ENCODE data around the gene C1orf174.

The C1orf174 gene

DNA sequence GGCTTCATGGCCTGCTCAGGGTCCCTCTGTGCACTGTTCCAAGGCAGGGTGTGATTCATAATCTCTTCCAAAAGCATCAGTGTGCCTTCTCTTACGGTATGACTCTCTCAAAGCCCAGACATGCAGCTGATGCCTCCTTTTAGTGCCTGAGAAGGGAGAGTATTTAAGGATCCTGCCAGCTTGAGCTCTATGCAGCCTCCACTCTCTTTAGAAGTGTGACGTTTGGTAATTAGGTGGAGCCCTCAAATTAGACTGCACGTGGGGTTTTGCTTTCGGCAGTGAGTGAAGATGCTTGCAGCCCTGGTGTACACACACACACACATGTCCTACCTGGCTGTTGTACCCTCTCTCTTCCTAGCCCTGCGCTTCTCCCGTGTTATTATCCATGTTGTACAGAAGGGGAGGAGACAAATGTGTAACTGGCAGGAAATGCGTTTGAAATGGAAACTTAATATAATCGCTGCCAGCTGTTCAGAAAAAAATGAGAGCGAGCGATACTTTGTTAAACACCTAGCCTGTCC, 2.6 kb upstream of the C1orf174 start:
- TF ChIP-seq NFIC (IDR thresholded peaks at IDR 0.05): no peak
- no peak for TF ChIP-seq USF1 (IDR thresholded peaks at IDR 0.05)
- TF ChIP-seq CEBPB (IDR thresholded peaks at IDR 0.05): no peak
- no peak; the same call in 1 of the 2 replicates for TF ChIP-seq EP300 (IDR thresholded peaks at IDR 0.05; ENCODE audit: borderline replicate concordance)
- no peak for TF ChIP-seq MAX (IDR thresholded peaks at IDR 0.05)
- TF ChIP-seq RAD21 (IDR thresholded peaks at IDR 0.05; ENCODE audit: low read depth): no peak
- TF ChIP-seq TAF1 (IDR thresholded peaks at IDR 0.05; ENCODE audit: low read depth): no peak
- TF ChIP-seq TCF12 (IDR thresholded peaks at IDR 0.05; ENCODE audit: low read depth): no peak
- TF ChIP-seq EGR1 (IDR thresholded peaks at IDR 0.05): no peak
- no peak for TF ChIP-seq FOXM1 (IDR thresholded peaks at IDR 0.05; ENCODE audit: borderline replicate concordance, low read depth)
- no peak for TF ChIP-seq TEAD4 (IDR thresholded peaks at IDR 0.05)
- TF ChIP-seq REST (IDR thresholded peaks at IDR 0.05; ENCODE audit: low read depth): no peak
- TF ChIP-seq ZBTB7A (IDR thresholded peaks at IDR 0.05; ENCODE audit: low read depth): no peak
- TF ChIP-seq CREB1 (IDR thresholded peaks at IDR 0.05; ENCODE audit: low read depth): no peak
- no peak for TF ChIP-seq YY1 (IDR thresholded peaks at IDR 0.05; ENCODE audit: low read depth)

DNA sequence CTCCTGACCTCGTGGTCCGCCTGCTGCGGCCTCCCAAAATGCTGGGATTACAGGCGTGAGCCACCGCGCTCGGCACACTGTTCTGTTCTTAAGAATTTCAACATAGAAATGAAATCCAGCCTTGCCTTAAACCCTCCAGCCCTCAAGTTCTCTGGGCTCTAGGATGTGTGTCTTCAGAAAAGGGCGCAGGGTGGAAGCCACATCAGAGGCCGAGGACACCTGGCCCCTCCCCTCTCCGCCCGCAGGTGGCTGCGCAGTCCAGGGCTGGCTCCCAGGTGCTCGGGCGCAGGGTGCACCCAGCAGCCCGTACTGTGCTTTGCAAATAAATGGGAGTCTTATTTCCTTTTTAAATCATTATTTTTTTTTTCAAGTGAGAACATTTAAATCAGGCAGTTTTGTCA, 2.0 kb upstream of the C1orf174 start:
- TF ChIP-seq YY1 (IDR thresholded peaks at IDR 0.05; ENCODE audit: low read depth) (no peak), TAF1 (IDR thresholded peaks at IDR 0.05; ENCODE audit: low read depth) (no peak), TEAD4 (IDR thresholded peaks at IDR 0.05) (no peak), REST (IDR thresholded peaks at IDR 0.05; ENCODE audit: low read depth) (no peak), ZBTB7A (IDR thresholded peaks at IDR 0.05; ENCODE audit: low read depth) (no peak), TCF12 (IDR thresholded peaks at IDR 0.05; ENCODE audit: low read depth) (no peak), MAX (IDR thresholded peaks at IDR 0.05) (no peak), FOXM1 (IDR thresholded peaks at IDR 0.05; ENCODE audit: borderline replicate concordance, low read depth) (no peak), RAD21 (IDR thresholded peaks at IDR 0.05; ENCODE audit: low read depth) (no peak), CEBPB (IDR thresholded peaks at IDR 0.05) (no peak), EP300 (IDR thresholded peaks at IDR 0.05; ENCODE audit: borderline replicate concordance) (no peak), NFIC (IDR thresholded peaks at IDR 0.05) (no peak)

GRCh38 chr1:3900969-3901529, 977 bp upstream of the C1orf174 start:
- TF ChIP-seq CREB1 (IDR thresholded peaks at IDR 0.05; ENCODE audit: low read depth) (no peak), MAX (IDR thresholded peaks at IDR 0.05) (peak; percentile 23), NFIC (IDR thresholded peaks at IDR 0.05) (0 out of 2 replicates have a peak, but pooled peaks have one; percentile 29), USF1 (IDR thresholded peaks at IDR 0.05) (no peak), RAD21 (IDR thresholded peaks at IDR 0.05; ENCODE audit: low read depth) (no peak), EGR1 (IDR thresholded peaks at IDR 0.05) (no peak), TCF12 (IDR thresholded peaks at IDR 0.05; ENCODE audit: low read depth) (no peak)

DNA sequence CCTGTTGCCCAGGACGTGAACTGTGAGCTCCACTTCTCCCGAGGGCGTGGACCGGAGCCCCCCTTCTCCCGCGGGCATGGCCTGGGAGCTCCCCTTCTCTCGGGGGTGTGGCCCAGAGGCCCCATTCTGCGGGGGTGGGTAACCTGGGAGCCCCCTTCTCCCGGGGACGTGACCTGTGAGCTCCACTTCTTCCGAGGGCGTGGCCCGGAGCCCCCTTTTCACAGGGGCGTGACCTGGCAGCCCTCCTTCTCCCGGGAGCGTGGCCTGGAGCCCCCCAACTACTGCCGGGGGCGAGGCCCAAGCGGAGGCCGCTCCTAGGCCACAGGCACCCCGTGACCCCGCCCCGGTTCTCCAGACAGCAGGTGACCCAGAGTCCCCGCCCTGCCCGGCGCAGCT, 320 bp downstream of the C1orf174 start:
- TF ChIP-seq MAX (IDR thresholded peaks at IDR 0.05) (no peak), YY1 (IDR thresholded peaks at IDR 0.05; ENCODE audit: low read depth) (no peak)

- no peak for TF ChIP-seq TEAD4 (IDR thresholded peaks at IDR 0.05)
- TF ChIP-seq EGR1 (IDR thresholded peaks at IDR 0.05): no peak
- no peak for TF ChIP-seq CEBPB (IDR thresholded peaks at IDR 0.05)
Measured at GRCh38 chr1:3898994-3899753, 898 bp downstream of the C1orf174 start.

DNA sequence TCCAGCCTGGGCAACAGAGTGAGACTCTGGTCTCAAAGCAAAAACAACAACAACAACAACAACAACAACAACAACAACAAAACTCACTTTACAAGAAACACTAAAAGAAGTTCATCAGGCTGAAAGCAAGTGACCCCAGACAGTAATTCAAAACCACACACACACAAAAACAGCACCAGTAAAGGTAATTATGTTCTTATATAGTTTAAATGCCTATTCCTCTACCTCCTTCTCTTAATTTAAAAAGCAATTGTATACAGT, 1.7 kb downstream of the C1orf174 start:
- TF ChIP-seq FOXM1 (IDR thresholded peaks at IDR 0.05; ENCODE audit: borderline replicate concordance, low read depth): no peak
- no peak for TF ChIP-seq EP300 (IDR thresholded peaks at IDR 0.05; ENCODE audit: borderline replicate concordance)
- no peak for TF ChIP-seq CEBPB (IDR thresholded peaks at IDR 0.05)
- TF ChIP-seq TEAD4 (IDR thresholded peaks at IDR 0.05): no peak
- no peak for TF ChIP-seq YY1 (IDR thresholded peaks at IDR 0.05; ENCODE audit: low read depth)
- no peak for TF ChIP-seq ZBTB7A (IDR thresholded peaks at IDR 0.05; ENCODE audit: low read depth)
- no peak for TF ChIP-seq MAX (IDR thresholded peaks at IDR 0.05)
- no peak for TF ChIP-seq EGR1 (IDR thresholded peaks at IDR 0.05)
